Stimulated activated memory B cell treated with anti-CD40 and anti-IgM and Interleukin-4, amounts not matched to agents 10 μg/mL and 1 μg/mL and 100 μg/mL, for 72 hours (primary cell): ENCODE results near the gene PTPRN2.
"Not testable (repeated sequence)": the region's sequence is repeated elsewhere in the genome, so short reads cannot be mapped to it uniquely, and the experiment has no call there.

Source experiments
- ATAC-seq: fragments of 150-1000 bp; cut with Tn5 transposase; 2 replicates; pipeline ENCODE4 v1.10.0; 2021
- H3K27ac Mint-ChIP-seq: one replicate; pipeline ENCODE4 v1.8.0; 2022; ENCODE audit warnings: mild to moderate bottlenecking, mixed read lengths
- H3K27me3 Mint-ChIP-seq: one replicate; pipeline ENCODE4 v1.8.0; 2022; ENCODE audit warnings: mixed read lengths
- H3K36me3 Mint-ChIP-seq: one replicate; pipeline ENCODE4 v1.8.0; 2022; ENCODE audit warnings: mixed read lengths
- H3K4me1 Mint-ChIP-seq: one replicate; pipeline ENCODE4 v1.8.0; 2022; ENCODE audit warnings: mixed read lengths
- H3K4me3 Mint-ChIP-seq: one replicate; pipeline ENCODE4 v1.8.0; 2022; ENCODE audit warnings: mild to moderate bottlenecking, moderate library complexity, mixed read lengths
- H3K9me3 Mint-ChIP-seq: one replicate; pipeline ENCODE4 v1.8.0; 2022; ENCODE audit warnings: mixed read lengths

Gene PTPRN2

DNA sequence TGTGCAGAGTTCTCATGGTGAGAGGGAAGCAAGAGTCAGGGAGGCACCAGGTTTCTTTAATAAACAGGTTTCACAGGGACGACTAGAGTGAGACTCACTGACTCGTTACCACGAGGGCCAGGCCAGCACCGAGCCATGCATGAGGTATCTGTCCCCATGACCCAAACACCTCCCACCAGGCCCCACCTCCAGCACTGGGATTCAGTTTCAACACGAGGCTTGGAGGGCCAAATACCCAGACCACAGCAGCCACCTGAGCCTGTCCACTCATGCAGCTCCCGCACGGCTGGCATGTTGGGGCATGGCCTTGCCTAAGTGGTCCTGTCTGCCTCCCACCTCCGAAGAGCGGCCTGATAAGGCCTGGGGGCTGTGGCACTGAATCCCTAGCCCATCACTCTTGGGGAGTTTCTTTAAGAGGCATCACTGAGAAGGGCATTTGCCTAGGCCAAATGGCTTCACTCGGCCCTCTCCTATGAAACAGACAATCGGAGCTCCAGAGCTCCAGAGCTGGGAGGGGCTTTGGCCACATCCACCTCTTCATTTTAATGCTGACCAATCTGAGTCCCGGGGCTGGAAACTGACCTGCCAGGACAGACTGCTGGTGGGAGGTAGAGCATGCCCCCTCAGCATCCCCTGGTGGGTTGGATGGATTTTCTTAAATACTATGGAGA is 1093.0 kb downstream of the PTPRN2 start:
- no peak for ATAC-seq
- no peak overlapping the region for H3K4me3 Mint-ChIP-seq
- peaks cover 4% of the 10 kb centered on the region for H3K9me3 Mint-ChIP-seq
- peaks cover 9% of the 10 kb centered on the region for H3K4me1 Mint-ChIP-seq
- no peak overlapping the region for H3K27ac Mint-ChIP-seq
- H3K36me3 Mint-ChIP-seq, result no peaks in the 10 kb centered on the region
- H3K27me3 Mint-ChIP-seq, result peaks cover 54% of the 10 kb centered on the region

DNA sequence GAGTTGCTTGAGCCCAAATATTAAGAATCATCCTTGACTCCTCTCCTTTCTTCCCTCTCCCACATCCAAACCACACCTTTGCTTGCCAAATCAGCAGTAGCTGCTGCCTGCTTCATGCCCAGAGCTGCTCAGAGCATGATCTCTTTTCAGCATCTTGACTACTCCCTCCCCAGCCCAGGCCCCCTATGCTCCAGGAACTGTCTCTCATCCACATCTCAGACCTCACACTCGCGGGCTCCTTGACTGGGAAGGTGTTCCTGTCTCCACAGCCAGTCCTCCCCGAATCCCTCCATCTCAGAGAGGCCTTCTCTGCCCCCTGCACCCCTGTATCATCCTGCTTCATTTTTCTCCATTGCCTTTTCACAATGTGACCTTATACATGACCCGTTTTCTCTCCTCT is 1093.8 kb downstream of the PTPRN2 start:
- ATAC-seq, result no peak
- peaks cover 9% of the 10 kb centered on the region for H3K4me1 Mint-ChIP-seq
- H3K27me3 Mint-ChIP-seq, result peaks cover 45% of the 10 kb centered on the region
- H3K36me3 Mint-ChIP-seq, result no peaks in the 10 kb centered on the region
- H3K4me3 Mint-ChIP-seq, result no peak overlapping the region
- H3K9me3 Mint-ChIP-seq, result peaks cover 4% of the 10 kb centered on the region
- no peak overlapping the region for H3K27ac Mint-ChIP-seq

DNA sequence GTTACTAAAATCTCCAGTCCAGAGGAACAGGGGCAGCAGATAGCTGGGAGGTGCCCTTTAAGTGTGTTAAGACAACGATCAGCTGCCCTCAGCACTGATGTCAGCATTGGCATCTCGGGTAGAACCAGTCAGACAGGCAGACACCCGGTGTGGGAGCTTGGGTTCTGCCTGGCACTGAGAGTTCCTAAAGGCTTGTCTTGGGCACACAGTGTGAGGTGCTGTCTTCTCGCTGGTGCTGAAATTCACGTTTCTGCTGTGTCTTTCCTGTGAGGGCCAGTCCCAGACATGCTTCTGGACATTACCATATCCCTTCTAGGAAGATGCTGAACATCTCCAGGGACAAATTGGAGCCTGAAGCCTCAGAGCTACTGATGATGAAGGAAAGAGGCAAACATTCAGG is 1094.6 kb downstream of the PTPRN2 start:
- peaks cover 4% of the 10 kb centered on the region for H3K9me3 Mint-ChIP-seq
- H3K27ac Mint-ChIP-seq, result no peak overlapping the region
- peaks cover 9% of the 10 kb centered on the region for H3K4me1 Mint-ChIP-seq
- H3K27me3 Mint-ChIP-seq, result peaks cover 37% of the 10 kb centered on the region
- H3K36me3 Mint-ChIP-seq, result no peaks in the 10 kb centered on the region
- H3K4me3 Mint-ChIP-seq, result no peak overlapping the region
- ATAC-seq, result no peak

DNA sequence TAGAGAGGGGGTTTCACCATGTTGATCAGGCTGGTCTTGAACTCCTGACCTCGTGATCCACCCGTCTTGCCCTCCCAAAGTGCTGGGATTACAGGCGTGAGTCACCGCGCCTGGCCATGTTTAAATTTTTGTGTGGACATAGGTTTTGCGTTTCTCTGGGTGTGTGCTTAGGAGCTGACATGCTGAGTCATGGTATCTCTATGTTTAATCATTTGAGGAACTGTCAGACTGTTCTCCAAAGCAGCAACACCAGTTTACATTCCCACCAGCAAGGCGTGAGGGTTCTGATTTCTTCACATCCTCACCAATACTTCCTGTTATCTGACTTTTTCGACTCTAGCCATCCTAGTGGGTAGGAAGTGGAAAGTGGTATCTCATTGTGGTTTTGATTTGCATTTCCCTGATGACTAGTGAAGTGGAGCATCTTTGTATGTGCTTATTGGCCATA is 1097.1 kb downstream of the PTPRN2 start:
- H3K36me3 Mint-ChIP-seq, result no peaks in the 10 kb centered on the region
- peaks cover 39% of the 10 kb centered on the region for H3K27me3 Mint-ChIP-seq
- no peak overlapping the region for H3K27ac Mint-ChIP-seq
- peaks cover 9% of the 10 kb centered on the region for H3K4me1 Mint-ChIP-seq
- H3K4me3 Mint-ChIP-seq, result no peak overlapping the region
- peaks cover 4% of the 10 kb centered on the region for H3K9me3 Mint-ChIP-seq
- ATAC-seq, result no peak

DNA sequence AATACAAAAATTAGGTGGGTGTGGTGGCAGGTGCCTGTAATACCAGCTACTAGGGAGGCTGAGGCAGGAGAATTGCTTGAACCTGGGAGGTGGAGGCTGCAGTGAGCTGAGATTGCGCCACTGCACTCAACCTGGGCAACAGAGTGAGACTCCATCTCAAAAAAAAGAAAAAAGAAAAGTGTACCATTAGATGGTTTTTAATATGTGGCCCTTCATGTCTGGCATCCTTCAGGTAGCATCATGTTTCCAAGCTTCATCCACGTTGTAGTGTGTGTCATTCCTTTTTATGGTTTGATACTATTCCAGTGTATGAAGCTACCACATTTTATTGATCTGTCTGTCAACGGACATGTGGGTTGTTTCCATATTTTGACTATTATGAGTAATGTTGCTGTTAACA is 1097.8 kb downstream of the PTPRN2 start:
- not testable (repeated sequence) for H3K4me3 Mint-ChIP-seq, H3K36me3 Mint-ChIP-seq, H3K27ac Mint-ChIP-seq, H3K9me3 Mint-ChIP-seq, ATAC-seq, H3K4me1 Mint-ChIP-seq
- peaks cover 40% of the 10 kb centered on the region for H3K27me3 Mint-ChIP-seq
